HG03139 (cell line): ENCODE results near the gene RELN.
"Not testable (repeated sequence)": the region's sequence is repeated elsewhere in the genome, so short reads cannot be mapped to it uniquely, and the experiment has no call there.

ENCODE experiments used
- ATAC-seq: cut with Tn5 transposase; IDR thresholded peaks from one replicate; pipeline ENCODE4 v1.9.1; 2021; ENCODE audit not compliant: unreplicated experiment

Gene RELN

DNA sequence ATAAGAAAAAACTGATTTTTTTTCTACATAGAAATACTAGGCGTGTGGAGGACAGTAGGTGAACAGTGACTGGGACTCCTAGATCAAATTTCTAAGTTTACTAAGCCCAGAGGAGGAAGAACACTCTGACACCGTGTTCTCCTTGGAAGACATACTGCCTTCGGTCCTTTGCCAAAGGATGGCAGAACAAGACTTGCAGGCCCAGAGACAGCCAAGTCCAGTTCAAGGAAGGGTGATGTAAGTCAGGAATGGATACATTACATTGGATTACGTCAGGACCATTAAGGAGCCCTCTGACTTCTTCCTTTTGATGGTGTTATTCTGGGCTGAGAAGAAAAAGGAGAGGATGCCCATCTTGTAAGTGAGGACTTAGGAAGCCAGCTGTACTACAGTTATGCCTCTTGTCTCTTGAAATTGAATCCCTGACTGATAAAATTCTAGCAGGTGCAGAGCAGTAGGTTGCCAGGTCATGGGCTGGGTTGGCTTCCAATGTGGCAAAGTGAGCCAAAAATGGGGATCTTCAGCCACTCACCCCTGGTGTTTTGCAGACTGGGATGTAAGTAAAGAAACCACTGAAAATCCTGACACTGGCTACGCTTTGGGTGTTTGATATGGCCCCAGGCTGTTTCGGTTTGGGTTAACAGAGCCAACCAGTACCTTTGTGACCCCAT lies 45.1 kb downstream of the RELN start:
- ATAC-seq: no peak

DNA sequence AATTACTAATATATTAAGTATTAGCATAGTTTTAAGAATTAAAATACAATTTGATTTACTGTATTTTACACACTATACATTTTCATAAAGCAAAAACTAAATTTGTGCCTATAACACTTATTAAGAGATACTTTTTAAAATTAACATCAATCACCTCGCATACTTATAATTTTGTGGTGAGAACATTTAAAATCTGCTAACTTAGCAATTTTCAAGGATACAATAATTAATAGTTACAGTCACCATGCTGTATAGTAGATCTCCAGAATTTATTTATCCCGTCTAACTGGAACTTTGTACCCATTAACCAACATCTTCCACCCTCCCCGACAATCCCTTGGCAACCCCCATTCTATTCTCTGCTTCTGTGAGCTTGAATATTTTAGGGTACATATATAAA lies 47.5 kb downstream of the RELN start:
- no peak for ATAC-seq

DNA sequence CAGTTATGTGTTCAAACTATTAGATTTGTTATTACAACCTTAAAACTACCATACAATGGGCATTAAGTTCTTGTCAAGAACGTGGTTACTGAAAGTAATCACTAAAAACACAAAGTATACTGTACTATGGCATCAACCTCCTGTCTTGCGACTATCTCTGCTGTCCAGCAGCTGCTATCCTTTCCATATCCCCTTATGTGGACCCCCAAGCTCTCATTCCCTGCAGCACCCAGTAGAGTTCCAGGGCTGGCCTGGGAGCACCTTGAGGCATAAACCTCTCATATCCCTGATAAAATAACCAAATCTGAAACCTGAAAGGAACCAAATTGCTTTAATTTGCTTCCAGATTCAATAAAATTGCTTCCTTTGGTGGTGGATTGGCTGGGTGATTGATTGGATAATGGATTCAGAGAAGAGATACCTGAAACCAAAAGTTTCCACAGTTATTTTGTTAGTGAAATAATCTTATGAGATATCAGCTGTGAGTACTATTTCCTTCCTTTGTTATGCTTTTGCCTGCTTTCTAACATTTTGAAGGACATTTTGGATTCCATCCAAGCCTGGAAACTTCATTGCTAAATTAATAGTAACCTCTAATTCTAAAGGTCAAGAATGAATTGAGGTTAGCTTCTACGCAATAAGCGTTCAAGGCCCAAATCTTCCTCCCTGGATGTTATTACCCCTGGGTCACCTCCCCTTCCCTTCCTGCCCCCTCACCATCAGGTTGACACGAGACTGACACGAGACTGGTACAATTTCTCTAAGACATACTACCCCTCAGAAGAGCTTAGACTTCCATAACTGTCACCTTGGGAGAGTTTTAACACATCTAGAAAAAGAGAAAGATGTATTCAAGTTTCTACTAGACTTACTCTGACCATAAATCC lies 48.8 kb downstream of the RELN start:
- ATAC-seq: no peak

DNA sequence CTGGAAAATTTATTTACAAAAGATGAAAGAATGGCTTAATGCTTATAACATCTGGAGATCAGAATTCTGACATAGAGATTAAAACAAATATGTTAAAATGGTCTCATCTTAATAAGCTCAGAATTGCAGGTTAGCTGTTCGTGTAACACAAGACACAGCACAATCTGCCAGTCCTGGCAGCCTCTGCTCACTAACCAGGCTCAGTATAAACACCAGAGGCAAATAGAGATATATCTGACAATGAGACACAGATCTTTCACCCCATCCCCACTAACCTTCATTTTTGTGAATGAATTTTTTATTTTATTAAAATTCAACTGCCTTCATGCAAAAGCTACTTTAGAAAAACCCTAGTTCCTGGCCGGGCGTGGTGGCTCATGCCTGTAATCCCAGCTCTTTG lies 51.8 kb downstream of the RELN start:
- no peak for ATAC-seq

DNA sequence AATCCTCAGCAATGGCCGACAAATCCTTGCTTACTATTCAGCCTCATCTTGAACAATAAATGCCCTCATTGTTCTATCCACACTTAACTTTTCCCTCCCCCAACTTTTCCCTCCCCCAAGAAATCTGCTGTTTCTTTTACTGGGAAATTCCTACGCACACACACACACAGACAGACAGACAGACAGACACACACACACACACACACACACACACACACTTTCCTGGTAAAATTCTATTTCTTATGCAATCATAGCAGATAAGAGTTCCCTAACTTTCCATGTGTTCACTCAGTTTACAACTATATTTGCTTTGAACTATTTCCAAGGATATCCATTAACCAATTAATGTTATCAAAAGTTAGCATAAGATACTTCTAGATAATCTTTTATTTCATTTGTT lies 52.9 kb downstream of the RELN start:
- no peak for ATAC-seq

DNA sequence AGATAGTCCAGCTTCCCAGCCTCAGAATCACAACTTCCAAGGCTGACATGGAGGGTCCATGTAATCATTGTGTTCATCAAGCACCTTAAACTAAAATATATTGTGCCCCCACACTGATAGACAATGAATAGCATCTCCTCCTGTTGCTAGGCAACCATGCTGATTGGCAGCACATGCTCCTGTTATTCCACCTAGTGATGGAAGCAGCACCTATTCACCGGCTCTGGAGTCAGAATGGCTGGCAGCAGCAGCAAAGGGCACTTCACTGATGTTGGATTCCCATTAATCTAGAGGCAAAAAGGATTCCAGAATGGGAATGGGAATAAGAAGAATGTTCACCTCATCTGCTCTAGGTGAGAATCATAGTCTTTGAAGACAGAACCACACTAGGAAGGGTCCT lies 55.0 kb downstream of the RELN start:
- no peak for ATAC-seq

DNA sequence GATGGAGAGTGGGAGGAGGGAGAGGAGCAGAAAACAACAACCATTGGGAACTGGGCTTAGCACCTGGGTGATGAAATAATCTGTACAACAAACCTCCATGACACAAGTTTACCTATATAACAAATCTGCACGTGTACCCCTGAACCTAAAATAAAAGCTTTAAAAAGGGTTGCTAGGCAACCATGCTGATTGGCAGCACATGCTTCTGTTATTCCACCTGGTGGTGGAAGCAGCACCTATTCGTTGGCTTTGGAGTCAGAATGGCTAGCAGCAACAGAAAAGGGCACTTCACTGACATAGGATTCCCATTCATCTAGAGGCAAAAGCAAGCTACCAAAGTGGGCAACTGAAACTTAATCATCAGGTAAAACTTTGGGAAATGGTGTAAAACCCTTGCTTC lies 57.1 kb downstream of the RELN start:
- no peak for ATAC-seq

DNA sequence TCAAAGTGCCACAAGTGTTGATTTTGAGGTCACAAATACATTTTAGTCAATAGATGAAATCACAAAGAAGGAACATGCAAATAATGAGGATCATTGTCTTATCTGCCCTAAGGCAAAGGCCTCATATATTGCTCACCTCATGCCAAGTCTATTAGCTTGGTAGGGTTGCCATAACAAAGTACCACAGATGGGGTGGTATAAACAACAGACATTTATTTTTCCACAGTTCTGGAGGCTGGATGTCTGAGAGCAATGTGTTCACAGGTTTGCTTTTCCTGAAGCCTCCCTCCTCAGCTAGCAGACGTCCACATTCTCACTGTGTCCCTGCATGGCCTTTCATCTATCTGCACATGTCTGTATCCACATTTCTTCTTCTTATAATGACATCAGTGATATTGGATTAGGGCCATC lies 59.6 kb downstream of the RELN start:
- ATAC-seq: no peak

DNA sequence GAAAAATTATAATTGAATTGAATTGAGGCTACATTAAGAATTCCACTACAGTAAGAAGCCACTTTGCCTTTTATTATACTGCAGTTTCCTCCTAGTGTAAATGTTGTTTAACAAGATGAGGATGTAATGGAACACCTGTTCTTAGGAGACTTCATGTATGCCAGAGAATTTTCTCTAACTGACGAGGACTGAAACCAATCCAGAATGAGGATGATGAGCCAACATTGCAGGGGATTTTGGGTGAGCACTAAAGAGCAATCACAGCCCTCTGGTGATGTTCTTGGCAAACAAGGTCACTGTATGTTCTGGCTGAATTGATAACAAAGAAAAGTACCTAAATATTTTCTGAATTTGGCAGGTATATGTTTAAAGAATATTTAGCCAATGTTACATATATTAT lies 60.9 kb downstream of the RELN start:
- ATAC-seq: no peak

DNA sequence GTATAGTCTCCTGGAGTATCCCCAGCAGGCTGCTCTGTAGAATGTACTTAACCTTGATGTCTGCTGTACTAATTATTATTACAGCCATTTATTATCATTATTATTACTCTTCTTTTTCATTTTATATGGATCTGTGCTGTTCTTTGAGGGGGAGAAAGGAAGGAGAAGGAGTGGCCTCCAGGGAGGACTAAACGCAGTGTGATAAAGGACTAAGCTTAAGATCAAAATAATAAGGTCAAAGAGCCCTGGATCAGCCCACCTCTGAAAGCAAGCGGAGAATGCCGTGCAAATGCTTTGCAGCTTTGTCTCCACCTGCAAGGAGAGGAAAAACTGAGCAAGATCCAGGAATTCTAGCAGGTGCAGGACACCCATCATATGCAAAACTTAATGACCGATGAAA lies 65.3 kb downstream of the RELN start:
- ATAC-seq: no peak

DNA sequence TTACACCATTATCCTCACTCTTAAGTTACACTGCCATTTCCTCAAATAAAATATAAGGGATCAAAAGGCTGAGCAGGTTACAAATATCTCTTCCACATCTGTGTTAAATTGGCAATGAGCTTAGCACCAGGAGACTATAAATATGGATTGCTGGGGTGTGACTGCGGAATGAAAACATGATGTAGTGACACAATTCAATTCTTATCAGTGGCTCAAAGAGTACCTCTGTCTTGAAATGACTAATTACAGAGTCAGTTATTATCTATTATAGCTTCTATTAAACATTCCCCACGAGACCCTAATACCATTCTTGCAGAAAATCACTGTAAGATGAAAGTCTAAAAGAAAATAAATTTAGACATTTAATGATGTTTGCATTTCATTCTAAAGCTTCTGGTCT lies 67.1 kb downstream of the RELN start:
- ATAC-seq: no peak

DNA sequence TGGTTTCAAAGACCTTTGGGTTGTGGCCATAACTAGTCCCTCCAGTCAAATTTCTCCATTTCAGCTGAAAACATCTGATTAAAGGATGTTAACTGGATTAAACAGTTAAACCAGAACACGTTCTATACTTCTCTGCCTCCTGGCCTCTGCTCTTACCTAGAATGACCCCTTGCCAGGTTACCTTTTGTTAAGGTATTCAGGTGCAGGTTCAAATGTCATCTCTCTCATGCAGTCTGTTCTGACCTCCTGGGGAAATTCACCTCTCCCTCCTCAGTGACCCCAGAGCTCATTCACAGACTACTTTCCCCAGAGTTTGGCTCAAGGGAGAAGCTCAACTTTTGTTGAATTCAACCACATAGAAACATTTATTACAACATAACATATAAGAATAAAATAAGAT lies 67.8 kb downstream of the RELN start:
- ATAC-seq: no peak

DNA sequence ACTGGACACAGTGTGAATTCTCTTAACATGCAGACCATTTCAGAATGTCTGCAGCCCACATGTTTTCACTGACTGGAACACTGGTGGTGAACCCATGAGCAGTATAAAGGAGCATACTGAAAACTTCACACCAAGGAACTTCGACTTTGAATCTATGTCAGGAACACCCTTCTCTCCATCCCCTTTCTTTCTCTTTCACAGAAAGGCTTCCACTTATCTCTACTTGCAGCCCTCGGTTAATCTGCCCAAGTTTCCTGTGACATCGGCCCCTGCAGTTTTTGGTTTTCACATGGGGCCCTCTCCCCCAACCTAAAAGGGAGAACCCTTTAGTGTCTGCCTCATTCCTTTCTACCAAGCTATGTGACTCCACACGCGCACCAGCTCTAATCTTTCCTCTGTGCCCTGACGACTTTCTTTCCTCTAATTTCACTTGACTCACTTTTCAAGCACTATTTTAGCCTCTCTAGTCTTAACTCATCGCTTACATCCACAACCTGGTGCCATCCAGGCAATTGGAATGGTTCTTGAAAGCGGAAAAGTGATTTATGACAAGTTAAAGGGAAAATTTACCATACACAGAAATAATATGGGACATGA lies 70.1 kb downstream of the RELN start:
- ATAC-seq: no peak

DNA sequence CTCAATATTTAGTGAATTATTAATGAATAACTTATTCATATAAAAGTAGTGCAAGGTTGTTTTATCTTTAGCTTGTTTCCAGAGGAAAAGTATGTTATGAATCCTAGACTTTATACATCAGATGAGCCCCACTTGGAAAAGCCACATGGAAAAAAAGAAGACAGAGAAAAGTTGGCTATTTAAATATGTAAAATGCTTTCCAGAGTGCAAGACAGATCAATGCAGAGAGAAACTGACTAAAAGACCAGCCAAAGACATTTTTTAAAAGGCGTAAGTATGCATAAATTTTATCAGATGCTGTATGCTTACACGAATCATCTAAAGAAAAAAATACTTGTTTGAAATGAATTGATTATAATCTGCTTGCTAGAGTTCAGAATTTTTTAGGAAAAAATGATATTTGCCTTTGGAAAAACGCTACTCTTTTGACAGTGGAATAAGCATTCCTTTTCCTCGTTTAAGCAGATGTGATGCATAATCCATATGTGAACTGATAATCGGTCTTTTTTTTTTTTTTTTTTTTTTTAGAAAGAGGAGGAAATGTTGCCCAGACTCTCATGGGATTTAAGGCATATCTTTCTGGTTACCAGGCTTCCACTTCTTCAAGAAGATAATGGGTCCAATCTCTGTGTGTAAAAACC lies 70.7 kb downstream of the RELN start:
- ATAC-seq: no peak

DNA sequence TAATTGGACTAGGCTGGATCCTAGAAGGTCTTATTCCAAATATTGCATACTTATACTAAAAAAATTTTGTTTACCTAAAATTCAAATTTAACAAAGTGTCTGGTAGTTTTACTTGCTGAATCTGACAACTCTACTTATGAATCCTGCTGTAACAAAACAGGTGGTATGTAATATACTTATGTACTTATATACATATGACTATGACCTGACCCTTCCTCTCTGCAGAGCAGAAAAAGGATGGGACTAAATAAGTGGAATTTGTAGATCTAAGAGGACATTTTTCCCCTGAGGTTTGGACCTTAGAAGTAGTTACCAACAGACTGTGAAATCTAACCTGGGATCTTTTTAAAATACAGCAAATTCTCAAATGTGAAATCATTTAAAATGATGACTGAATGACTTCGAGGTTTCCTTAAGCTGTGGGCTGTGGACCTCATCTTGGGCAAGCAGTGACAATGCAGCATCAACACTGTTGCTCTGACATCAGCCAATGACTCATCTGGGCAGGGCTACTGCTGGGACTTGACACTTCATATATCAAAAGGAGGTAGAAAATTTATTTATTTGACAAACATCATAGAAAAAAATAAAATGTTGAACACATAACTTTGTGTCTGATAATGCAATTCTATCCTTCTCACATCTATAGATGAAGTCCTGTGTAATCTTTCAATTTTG lies 73.6 kb downstream of the RELN start:
- ATAC-seq: no peak

DNA sequence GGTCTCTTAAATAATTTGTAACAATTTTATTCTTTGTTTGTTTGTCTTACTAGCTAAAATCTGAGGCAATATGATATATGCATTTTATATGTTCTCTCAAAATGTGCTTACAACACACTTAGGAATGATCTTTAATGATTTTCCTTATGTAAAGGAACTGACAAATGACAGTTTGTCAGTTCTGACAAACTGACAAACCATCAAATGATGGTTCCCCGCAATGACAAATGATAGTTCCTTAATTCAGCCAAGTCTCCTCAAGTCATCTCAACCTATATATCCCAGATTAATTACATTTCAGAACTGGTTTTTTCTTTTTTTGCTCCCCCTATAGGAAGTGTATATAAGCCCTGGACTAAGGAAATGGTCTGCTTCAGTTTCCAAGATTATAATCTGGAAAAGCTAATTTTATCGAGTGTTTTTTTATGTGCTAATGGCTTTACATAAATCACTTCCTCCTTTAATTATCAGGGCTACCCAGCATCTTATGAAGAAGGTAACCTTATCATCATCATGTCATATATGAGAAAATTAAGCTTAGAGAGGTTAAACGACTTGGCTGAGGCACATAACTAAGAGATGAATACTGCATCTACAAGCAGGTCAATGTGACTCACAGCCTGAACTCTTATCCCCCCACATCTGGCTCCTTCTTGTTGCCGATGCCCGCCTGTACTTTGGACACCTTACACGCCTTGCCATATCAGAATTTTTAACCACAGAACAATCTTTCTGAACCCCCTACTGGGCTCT lies 75.1 kb downstream of the RELN start:
- no peak for ATAC-seq

DNA sequence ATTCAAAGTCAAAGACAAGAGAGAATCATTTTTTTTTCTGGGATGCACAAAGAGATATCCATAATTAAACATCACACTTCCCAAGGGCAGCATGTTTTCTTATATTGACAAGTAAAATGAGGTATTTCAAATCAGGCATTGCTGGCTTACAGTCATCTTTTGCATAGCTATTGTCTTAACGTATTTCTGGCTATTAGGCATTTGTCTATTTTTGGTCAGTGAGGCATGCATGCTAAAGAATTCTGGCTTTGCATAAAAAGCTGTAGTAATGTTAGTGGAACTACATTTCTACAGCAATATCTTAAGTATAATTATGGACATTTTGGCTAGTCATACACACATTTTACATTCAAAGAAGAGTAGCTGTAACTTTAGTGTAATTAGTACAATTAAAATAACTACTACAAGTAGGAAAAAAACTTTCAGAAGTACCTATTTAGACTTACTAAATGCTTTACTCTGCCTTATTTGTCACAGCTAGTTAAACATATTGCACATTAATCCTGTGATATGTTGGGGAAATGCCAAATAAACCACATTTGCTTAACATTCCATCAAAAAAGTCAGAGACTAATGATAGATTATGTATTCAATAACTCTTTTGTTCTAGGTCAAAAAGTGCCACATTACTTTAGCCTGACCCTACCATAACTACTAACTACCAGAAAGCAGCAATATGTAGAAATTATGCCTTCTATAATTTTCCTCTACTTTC lies 76.4 kb downstream of the RELN start:
- no peak for ATAC-seq

DNA sequence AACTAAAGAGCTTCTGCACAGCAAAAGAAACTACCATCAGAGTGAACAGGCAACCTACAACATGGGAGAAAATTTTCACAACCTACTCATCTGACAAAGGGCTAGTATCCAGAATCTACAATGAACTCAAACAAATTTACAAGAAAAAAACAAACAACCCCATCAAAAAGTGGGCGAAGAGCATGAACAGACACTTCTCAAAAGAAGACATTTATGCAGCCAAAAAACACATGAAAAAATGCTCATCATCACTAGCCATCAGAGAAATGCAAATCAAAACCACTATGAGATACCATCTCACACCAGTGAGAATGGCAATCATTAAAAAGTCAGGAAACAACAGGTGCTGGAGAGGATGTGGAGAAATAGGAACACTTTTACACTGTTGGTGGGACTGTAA lies 78.4 kb downstream of the RELN start:
- ATAC-seq: not testable (repeated sequence)

DNA sequence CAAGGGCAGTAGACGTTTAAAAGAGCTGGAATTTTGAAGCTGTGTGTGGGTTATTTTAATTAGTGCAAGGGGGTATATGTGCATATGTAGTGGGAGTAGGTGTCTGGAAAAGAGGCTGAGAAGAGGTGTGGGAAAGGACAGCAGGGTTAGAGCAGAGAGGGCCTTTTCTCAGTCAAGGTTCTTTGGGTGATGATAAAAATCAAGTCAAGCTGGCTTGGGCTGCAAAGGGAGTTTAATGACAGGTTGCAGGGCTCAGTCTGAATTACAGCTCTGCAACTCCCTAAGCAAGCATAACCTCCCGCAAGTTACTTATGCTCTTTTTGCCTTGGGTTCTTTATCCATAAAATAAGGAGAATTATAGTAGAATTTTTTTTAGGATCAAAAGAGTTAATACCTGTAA lies 83.5 kb downstream of the RELN start:
- no peak for ATAC-seq

DNA sequence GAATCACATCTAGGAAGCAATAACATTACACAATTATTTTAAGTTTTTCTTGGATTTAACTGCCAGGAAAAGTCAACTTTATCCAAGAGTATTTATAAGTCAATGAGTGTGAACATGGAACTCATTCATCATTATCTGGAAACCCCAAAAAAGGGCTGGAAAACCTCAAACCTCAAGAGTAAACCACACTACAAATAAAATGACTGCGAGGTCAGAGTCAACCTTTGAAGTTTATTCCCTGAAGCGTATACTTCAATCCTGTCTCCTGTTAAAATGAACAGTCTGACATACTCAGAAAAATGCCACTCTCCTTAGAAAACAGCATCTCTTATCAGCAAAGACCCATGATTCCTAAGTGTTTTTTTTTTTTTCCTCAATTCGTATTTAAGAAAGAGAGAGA lies 86.5 kb downstream of the RELN start:
- no peak for ATAC-seq
